WTC11 (cell line): ENCODE measurements around the gene ZNF442.

Source experiments
- CTCF ChIP-seq: fragments of 200-600 bp; IDR thresholded peaks from 2 replicates; pipeline ENCODE4 v1.8.0; 2022; ENCODE audit warnings: antibody characterized with exemption
- E2F4 ChIP-seq: sonication (generic); formaldehyde crosslinking; IDR thresholded peaks from 2 replicates; pipeline ENCODE4 v1.8.1; 2022; ENCODE audit warnings: low read depth, mild to moderate bottlenecking, moderate library complexity, missing genetic modification reagents, borderline replicate concordance
- KAT7 ChIP-seq: sonication (generic); formaldehyde crosslinking; IDR thresholded peaks from 2 replicates; pipeline ENCODE4 v1.8.1; 2023; ENCODE audit warnings: missing genetic modification reagents, mild to moderate bottlenecking, borderline replicate concordance
- SP1 ChIP-seq: sonication (generic); formaldehyde crosslinking; conservative IDR thresholded peaks from 2 replicates; pipeline ENCODE4 v1.8.1; 2022; ENCODE audit warnings: missing genetic modification reagents
- ZNF512 ChIP-seq: sonication (generic); formaldehyde crosslinking; IDR thresholded peaks from 2 replicates; pipeline ENCODE4 v1.8.1; 2022; ENCODE audit warnings: missing genetic modification reagents, borderline replicate concordance

GRCh38 chr19:12318782-12319413 is 46.6 kb downstream of the ZNF442 start:
- TF ChIP-seq CTCF (no peak), E2F4 (CRISPR knock-in tag) (no peak), SP1 (no peak), ZNF512 (CRISPR knock-in tag) (no peak), KAT7 (no peak)
